Esophagus muscularis mucosa (tissue), 4 donors: ENCODE data around the gene LIMS1. TPM values are rescaled to one million over a fixed set of nuclear protein-coding genes. Genes with fewer than 3 reads are reported as not detected.
"Not testable (repeated sequence)": the region's sequence is repeated elsewhere in the genome, so short reads cannot be mapped to it uniquely, and the experiment has no call there.

Experiments used
- DNase-seq: peaks from one replicate; pipeline ENCODE4 v3.0.0-alpha.2; 2017; ENCODE audit errors: extremely low spot score
- H3K27ac ChIP-seq, 4 donors: fragments of 200-600 bp; sonication (generic); replicated peaks in 1 of 4; 1 replicate in 3 of 4; 2 replicates in 1 of 4; pipeline ENCODE4 v1.5.1; 2016 to 2019; ENCODE audit warnings: mild to moderate bottlenecking in 1 of 4
- H3K27me3 ChIP-seq, 4 donors: fragments of 200-600 bp; sonication (generic); one replicate each; pipeline versions ENCODE4 v1.5.1 to v1.6.0; 2016 to 2019
- H3K36me3 ChIP-seq, 4 donors: fragments of 200-600 bp; sonication (generic); one replicate each; pipeline ENCODE4 v1.5.1; 2016 to 2019
- H3K4me1 ChIP-seq, 4 donors: fragments of 200-600 bp; sonication (generic); one replicate each; pipeline ENCODE4 v1.5.1; 2016 to 2019
- H3K4me3 ChIP-seq, 4 donors: fragments of 200-600 bp; sonication (generic); 1 replicate in 2 of 4; 2 replicates in 2 of 4; pipeline ENCODE4 v1.5.1; 2016 to 2019; ENCODE audit warnings: mild to moderate bottlenecking in 4 of 4, moderate library complexity in 1 of 4
- H3K9me3 ChIP-seq, 4 donors: fragments of 200-600 bp; sonication (generic); 1 replicate in 3 of 4; 2 replicates in 1 of 4; pipeline ENCODE4 v1.5.1; 2016 to 2019
- EP300 ChIP-seq: sonication (generic); formaldehyde crosslinking; IDR thresholded peaks from one replicate; pipeline ENCODE4 v1.6.1; 2017; ENCODE audit warnings: antibody characterized with exemption
- POLR2A ChIP-seq: fragments of 450-650 bp; IDR thresholded peaks from one replicate; pipeline ENCODE4 v1.6.1; 2017; ENCODE audit warnings: antibody characterized with exemption, moderate library complexity, mild to moderate bottlenecking, low read depth
- POLR2AphosphoS5 ChIP-seq, 2 donors: sonication (generic); formaldehyde crosslinking; IDR thresholded peaks; one replicate each; pipeline ENCODE4 v1.6.1; 2017; ENCODE audit warnings: antibody characterized with exemption in 2 of 2
- WGBS: methylation state at CpG from one replicate; pipeline ENCODE4 v1.1.5; 2018; 5-methylcytosine and 5-hydroxymethylcytosine counted together
- intact Hi-C: fragments of 100-400 bp; cut with DNase I; formaldehyde crosslinking; loops from one replicate; pipeline ENCODE4 v1.15.1; 2023
- small RNA-seq, 3 donors: library from RNA; depleted of rRNA; stranded (forward); fragments of <200 nt; gene quantifications; one replicate each; pipeline ENCODE3, GENCODE V24; 2016
- total RNA-seq, 4 donors: library from RNA; depleted of rRNA; stranded (reverse); fragments of >200 nt; gene quantifications; one replicate each; pipeline versions ENCODE4 v1.1.0 to v1.2.1, GENCODE V29; 2016
- TF ChIP-seq, protein P1 (sequence below), 3 experiments: fragments of 200-600 bp in 2 of 3; fragments of 450-650 bp in 1 of 3; sonication (generic) in 2 of 3; IDR thresholded peaks; one replicate each; pipeline ENCODE4 v1.5.1; 2017 to 2019; ENCODE audit warnings: antibody characterized with exemption in 3 of 3, mild to moderate bottlenecking in 2 of 3, moderate library complexity in 1 of 3

The LIMS1 gene
- total RNA-seq, 4 donors from 2014 or later = 71.0 to 141 (median 123) TPM

DNA sequence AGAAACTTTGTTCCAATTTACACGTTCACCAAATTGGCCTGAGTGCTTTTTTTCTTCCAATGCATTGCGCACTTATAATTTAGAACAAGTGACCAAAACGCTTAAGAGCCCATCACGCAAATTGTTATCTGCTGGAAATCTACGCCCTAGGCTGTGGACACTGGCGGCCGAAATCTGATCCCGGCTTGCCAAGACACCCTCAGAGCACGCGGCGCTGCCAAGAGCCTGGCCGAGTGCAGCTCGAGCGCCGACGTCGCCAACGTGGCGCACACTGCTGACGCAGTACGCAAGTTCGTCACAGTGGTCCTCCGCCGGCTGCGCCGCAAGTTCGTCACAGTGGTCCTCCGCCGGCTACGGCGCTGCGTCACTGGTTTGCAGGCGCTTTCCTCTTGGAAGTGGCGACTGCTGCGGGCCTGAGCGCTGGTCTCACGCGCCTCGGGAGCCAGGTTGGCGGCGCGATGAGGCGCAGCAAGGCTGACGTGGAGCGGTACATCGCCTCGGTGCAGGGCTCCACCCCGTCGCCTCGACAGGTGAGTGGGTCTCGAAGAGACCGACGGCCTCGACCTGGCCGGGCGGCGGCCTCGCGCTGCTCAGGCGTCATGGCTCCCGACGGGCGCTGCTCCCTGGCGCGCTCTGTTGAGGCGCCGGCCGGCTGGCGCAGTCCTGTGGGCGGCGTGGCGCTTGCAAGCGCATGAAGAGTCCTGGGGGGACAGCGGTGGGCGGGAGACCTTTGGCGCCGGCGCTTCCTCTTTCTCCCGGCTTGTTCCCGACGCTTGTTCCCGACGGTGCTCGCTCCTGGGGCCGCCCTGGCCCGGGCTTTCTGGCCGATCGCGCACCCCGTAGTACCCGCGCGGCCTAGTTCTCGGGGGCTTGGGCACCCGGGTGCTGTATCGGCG, 185.1 kb downstream of the LIMS1 start, which contains the start of gene RANBP2:
RANBP2 (plus strand) TSS at position 334 of the 896 bp plus-strand sequence; CDS start at position 459, 125 bp downstream.
- Histone ChIP-seq H3K9me3 (no peaks in the 10 kb centered on the region), H3K36me3 (no peaks in the 10 kb centered on the region), H3K4me1 (peaks cover 9 to 45% (median 28%) of the 10 kb centered on the region in 4 donors), H3K4me3 (peak within 1 kb of the TSS; percentile 78 to 99 (median 94)), H3K27me3 (no peaks in the 10 kb centered on the region), H3K27ac (peak within 1 kb of the TSS; percentile 98 to 100 (median 99))
- intact Hi-C loops = no loop called here
- under 1% methylated on average over 18 of the region's 97 CpGs for WGBS
- DNase-seq = peak; percentile 97
- peak; percentile 94 for TF ChIP-seq POLR2A
- TF ChIP-seq, protein P1, sequence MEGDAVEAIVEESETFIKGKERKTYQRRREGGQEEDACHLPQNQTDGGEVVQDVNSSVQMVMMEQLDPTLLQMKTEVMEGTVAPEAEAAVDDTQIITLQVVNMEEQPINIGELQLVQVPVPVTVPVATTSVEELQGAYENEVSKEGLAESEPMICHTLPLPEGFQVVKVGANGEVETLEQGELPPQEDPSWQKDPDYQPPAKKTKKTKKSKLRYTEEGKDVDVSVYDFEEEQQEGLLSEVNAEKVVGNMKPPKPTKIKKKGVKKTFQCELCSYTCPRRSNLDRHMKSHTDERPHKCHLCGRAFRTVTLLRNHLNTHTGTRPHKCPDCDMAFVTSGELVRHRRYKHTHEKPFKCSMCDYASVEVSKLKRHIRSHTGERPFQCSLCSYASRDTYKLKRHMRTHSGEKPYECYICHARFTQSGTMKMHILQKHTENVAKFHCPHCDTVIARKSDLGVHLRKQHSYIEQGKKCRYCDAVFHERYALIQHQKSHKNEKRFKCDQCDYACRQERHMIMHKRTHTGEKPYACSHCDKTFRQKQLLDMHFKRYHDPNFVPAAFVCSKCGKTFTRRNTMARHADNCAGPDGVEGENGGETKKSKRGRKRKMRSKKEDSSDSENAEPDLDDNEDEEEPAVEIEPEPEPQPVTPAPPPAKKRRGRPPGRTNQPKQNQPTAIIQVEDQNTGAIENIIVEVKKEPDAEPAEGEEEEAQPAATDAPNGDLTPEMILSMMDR (IDR thresholded peaks at IDR 0.05) = no peak
- peak; percentile 5 for TF ChIP-seq EP300
- TF ChIP-seq POLR2AphosphoS5 (IDR thresholded peaks at IDR 0.05) = peak; percentile 100

DNA sequence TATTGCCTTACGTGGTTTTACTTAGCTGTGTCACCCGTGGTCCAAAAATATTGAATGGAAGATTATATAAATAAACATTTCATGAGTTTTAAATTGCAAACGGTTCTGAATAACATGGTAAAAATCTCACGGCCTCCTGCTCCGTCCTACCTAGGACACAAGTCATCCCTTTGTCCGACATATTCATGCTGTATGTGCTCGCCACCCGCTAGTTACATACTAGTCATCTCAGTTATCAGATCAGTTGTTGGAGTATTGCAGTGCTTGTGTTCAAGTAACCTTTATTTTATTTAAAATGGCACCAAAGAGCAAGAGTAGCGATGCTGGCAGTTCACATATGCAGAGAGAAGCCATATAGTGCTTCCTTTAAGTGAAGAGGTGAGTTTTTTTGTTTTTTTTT, 191.8 kb downstream of the LIMS1 start:
- DNase-seq, H3K27me3 ChIP-seq, intact Hi-C loops, H3K27ac ChIP-seq, H3K36me3 ChIP-seq, H3K4me3 ChIP-seq, H3K9me3 ChIP-seq: not testable (repeated sequence)
- 62% methylated on average over 9 of the region's 9 CpGs for WGBS
- H3K4me1 ChIP-seq = peaks cover 3 to 59% (median 40%) of the 10 kb centered on the region in 4 donors

DNA sequence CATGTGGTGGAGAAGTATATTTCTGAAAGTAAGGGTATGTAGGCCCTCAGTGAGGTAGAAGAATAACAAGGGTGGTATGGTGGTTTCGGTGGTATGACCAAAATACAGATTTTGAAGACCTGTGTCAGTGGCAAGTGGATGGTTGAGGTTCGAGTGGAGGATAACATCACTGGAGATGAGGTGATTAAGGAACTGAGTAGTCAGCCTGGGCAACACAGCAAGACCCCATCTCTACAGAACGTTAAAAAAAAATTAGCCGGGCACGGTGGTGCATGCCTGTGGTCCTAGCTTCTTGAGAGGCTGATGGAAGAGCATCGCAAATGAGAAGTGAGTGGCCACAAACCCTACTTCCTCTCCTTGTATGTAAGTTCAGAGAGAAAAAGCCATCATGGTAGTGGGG, 200.4 kb downstream of the LIMS1 start:
- H3K4me3 ChIP-seq, H3K4me1 ChIP-seq, intact Hi-C loops: not testable (repeated sequence)

More for the DNA sequence above, 200.4 kb downstream of the LIMS1 start:
- H3K27ac ChIP-seq, H3K27me3 ChIP-seq, H3K9me3 ChIP-seq, DNase-seq: not testable (repeated sequence)
- WGBS = 98% methylated on average over 6 of the region's 6 CpGs
- peaks cover 5 to 72% (median 33%) of the 10 kb centered on the region in 4 donors for H3K36me3 ChIP-seq

Small RNA genes within 50 kb of the gene (small RNA-seq; reads per million reads assigned to genes)
- 0 reads per million in 3 donors for gene AC010095.1

Other genes starting within 250 kb of the LIMS1 start
- gene SULT1C2, start 245.6 kb upstream of the LIMS1 start, total RNA-seq = 1 to 10 TPM in 1 of 4 donors, under 1 TPM in 1, not detected in 2; 0.66 to 1.0 TPM
- gene SULT1C4, start 156.5 kb upstream of the LIMS1 start, total RNA-seq = 1 to 10 TPM; 1.7 to 5.2 (median 3.7) TPM
- gene GCC2, start 85.3 kb upstream of the LIMS1 start, total RNA-seq = 10 to 100 TPM; 20.8 to 33.6 (median 23.0) TPM
- 10 to 100 TPM; 58.8 to 72.5 (median 68.3) TPM for gene RANBP2, start 185.0 kb downstream of the LIMS1 start, total RNA-seq